Measurements from ENCODE around the gene CACNG4.

CACNG4 gene

DNA sequence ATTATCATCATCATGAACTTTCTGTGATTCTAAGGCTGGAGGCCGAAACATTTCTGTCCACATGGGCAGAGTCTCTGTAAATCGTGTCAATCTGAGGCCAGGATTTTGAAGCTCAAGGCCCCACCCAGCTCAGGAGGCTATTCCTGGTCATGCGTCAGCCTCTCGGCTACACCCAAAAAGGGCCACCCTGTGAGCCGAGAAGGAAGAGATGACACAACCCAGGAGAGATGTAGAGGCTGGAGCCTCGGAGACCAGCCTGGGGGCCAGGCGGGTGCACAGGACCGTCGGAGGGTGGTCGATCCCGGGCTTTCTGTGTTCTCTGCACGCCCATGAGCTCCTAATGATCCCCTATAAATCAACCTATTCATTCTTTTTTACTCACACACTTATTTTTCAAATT, 78.8 kb downstream of the CACNG4 start:
- DNase-seq (ENCODE audit: low read depth in 3 of 3), result no peak

DNA sequence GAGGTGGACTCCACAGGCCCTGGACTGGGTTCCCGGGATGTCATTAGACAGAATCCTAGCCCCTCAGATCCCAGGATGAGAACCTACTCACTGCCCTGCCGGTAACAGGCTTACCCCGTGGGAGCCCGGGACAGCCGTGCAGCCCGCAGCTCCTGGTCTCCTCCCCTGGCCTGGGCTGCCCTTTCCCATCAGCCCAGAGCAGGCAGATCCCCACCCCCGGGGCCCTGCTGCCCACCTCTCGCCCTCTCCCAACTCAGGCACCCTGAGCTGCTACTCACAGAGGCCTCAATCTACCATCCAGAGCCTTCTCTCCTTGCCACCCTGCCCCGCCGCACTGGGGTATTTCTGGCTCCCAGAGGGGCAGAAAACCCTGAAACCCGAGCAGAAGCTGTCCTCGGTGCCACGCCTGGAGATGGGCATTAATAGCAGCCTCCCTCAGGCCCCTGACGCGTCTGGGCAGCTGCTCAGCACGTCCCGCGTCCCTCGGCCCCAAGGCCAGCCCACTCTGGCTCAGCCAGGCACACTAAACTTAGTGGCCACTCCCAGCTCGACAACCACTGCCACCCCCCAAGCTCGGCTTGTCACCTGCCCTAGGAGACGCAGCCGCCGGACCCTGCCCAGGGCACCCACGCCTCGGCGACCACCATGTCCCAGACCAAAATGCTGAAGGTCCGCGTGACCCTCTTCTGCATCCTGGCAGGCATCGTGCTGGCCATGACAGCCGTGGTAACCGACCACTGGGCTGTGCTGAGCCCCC, 79.7 kb downstream of the CACNG4 start, which contains the start of gene CACNG1:
Gene CACNG1 (plus strand): TSS at position 539 of the 757 bp plus-strand sequence. CDS start 107 bp downstream, at position 646.
- DNase-seq (ENCODE audit: low read depth in 3 of 3), result no peak

DNA sequence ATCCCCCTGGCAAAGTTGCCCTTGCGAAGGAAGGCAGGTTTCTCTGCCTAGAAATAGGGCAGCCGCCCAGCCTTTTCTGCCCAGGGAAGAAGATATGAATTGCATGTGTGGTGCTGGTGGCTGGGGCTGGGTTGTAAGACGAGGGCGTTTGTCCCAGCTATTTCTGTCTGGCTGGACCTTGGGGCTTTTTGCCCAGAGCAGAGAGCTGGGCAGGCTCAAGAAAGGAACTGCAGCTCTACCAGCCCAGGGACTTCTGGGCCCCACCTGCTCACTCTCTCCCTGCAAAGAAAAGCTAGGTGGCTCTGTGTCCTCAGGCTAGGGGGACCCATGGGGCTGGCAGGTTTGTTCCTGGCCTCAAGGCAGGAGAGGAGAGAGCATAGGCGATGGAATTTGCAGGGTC, 80.4 kb downstream of the CACNG4 start:
- no peak for DNase-seq (ENCODE audit: low read depth in 3 of 3)

DNA sequence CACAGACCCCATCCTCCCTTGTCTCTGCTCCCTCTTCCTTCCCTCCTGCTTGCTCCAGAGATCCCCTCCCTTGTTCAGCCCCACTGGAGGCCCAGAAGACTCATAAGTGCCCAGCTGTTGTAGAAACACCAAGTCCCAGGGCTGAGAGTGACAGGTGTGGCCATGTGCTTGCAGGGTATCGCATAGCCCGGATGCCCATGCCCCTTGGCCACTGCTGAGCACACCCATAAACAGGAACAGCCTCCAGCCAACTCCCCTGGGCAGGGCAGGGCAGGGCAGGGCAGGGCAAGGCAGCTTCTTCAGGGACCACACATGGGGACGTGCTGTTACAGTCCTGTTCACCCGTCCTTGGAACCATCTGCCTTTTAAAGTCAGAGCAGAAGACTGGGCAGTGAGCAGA, 81.9 kb downstream of the CACNG4 start:
- no peak for DNase-seq (ENCODE audit: low read depth in 3 of 3)

DNA sequence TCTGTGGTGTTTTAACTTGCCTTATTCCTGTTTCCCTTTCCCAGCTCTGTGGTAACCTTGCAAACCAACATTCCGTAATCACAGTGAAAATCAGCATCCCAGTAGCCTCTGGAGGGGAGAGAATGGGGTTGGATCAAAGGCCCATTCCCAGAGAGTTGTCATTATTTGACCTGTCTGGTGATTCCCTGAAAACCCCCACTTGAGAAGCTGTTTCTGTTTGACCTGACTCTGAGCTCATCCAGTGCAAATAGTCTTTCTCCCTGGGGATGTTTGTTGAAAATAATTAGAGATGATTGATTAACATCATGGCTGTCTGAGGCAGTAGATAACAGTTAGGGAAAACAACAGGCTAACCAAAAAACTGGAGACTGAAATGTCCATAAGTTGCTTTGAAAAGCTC, 82.9 kb downstream of the CACNG4 start:
- no peak for DNase-seq (ENCODE audit: low read depth in 3 of 3)

DNA sequence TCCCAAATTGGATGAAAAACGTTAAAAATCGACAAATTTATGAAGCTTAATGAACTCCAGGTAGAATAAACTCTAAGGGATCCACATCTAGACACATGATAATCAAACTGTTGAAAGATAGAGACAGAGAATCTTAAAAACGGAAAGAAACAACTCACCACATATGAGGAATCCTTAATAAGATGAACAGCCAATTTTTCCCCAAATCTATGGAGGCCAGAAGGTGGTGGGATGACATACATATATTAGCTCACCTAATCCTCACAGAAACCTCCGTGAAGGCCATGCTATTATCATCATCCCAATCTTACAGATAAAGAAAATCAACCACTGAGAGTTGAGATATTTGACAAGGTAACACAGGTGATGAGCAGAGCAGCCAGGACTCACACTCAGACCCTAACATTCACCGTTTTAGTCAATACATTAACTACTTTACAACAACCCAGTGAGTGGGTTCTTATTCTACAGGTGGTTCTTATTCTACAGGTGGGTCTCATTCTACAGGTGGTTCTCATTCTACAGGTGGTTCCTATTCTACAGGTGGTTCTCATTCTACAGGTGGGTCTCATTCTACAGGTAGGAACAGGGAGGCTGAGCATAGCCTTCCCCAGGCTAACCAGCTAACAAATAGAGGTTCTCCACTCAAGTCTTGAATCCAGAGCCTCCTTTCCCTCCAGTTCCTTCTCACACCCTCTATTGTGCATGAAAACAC, 84.7 kb downstream of the CACNG4 start:
- no peak for DNase-seq (ENCODE audit: low read depth in 3 of 3)

DNA sequence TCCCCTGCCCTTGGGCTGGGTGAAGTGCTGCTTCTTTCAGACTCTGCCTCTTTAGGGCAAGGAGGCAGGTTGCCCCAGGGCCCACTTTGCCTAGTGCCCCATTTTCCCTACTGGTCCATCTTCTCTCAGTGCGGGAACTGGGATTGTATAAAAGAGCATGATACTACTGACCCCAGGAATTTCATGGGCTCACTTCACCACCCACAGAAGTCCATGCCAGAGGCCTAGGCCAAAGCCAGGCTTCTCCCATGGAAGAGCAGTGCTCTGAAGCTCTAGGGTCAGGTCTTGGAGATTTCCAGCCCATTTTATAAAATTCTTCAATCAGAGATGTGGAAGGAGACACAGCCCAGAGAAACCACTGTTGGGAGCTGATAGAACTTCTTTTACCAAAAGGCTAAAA, 85.6 kb downstream of the CACNG4 start:
- no peak for DNase-seq (ENCODE audit: low read depth in 3 of 3)

DNA sequence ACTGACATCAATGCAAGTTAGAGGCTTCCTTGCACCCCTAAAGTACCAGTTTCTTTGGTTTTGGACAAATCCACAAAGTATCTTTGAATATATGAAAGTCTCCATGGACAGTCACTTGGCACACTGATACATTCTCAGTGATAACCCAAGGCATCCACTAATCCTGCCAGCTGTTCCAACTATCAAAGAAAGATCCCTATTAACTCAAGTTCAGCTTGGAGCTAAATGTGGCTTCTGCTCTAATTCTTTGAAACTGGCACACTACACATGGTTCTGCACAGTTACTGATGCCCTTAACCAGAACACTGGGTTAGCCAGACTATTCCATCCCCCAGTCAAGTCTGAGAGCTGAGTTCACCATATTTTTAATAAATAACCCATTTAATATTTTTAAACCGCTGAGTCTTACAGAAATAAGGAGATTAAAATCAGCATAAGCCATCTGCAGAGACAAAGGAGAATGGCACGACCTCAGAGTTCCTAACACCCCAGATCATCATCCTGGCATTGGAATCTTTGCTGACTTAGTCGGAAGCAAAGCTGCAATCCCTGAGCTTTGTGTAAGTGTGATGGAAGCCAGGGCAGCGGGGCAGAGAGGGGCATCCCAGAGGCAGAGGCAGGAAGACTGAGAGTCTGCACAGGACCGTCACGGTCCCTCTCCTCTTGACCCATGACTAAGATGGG, 86.1 kb downstream of the CACNG4 start:
- DNase-seq (ENCODE audit: low read depth in 3 of 3), result no peak

DNA sequence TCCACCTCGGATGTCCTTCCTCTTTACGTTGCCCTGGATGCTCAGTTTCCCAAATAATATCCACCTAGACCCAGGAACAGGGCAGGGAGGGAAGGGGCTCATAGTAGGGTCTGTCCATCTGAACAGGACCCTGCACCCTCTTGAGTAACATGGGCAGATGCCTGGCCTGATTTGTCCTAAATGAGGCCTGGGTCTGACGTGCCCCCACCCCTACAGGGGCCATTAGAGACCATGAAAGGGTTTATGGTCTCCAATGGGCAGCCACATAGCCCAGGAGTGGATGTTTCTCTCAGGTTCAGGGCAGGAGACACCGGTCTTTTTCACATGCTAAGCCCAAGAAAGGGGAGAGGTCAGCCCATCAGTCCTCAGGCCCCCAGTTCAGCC, 86.6 kb downstream of the CACNG4 start:
- no peak for DNase-seq (ENCODE audit: low read depth in 3 of 3)

DNA sequence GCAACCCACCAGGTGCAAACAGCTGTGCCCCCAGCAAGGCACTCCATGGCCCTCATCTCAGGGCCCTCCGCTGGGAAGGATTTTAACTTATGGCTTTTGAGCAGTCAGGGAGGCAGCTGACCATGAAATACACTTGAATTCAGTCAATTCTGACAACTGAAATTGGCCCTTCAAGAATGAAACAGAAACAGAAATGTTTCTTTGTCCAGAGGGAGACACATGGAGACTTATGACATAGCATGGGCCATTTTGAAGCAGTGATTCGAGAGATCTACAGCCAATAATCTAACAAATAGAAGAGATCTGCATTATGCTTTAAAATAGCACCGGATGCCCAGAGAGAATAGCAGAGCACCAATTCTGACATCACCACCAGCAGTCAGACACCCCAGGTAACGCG, 87.3 kb downstream of the CACNG4 start:
- DNase-seq (ENCODE audit: low read depth in 3 of 3), result no peak

DNA sequence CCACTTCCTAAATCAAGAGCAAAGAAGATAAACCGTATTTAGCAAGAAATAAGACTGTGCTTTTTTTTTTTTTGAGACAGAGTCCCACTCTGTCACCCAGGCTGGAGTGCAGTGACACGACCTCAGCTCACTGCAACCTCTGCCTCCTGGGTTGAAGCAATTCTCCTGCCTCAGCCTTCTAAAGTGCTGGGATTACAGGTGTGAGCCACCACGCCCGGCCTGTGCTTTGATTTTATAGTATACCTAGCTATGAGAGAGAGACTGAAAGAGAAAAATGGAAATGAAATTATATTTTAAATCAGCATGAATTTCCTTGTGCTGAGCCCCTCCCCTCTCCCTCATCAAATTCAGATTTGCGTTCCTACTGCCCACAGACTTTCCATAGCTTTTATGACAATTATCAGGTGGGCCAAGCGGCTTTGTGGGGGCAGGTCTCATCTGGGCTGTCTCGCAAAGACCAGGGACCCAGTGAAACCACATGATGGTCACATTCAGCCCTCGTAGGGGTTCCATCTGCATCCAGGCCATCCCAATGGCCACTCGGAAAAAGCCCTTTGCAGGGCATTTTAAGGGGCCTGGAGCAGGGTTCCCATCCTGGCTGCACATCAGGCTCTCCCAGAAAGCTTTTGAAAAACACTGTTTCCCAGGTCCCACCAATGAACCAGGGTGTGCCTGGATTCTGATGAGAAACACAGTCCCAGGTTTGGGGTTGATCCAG, 88.4 kb downstream of the CACNG4 start:
- DNase-seq (ENCODE audit: low read depth in 3 of 3), result no peak

DNA sequence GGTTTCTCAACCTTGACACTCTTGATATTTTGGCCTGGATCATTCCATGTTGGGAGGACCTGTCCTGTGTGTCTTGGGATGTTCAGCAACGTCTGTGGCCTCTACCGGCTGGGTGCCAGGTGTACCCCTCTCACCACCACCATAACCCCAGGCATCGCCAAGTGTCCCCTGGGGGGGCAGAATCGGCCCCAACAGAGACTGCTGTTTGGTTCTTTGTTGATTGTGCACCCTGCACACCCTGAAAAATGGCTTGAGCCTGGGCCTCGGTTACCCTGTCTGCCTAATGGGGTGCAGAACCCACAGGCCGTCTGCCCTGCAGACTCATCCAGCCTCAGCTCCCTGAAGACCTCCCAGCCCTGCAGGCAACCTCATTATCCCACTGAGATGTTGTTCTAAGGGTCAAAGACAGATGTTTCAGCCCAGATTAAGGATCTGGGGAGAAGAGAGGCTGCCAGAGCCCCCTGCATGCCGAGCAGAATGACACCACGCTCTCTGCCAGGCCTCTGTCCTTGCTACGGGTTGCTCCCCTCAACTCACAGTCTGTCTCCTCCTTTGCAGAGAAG, 89.0 kb downstream of the CACNG4 start:
- no peak for DNase-seq (ENCODE audit: low read depth in 3 of 3)

DNA sequence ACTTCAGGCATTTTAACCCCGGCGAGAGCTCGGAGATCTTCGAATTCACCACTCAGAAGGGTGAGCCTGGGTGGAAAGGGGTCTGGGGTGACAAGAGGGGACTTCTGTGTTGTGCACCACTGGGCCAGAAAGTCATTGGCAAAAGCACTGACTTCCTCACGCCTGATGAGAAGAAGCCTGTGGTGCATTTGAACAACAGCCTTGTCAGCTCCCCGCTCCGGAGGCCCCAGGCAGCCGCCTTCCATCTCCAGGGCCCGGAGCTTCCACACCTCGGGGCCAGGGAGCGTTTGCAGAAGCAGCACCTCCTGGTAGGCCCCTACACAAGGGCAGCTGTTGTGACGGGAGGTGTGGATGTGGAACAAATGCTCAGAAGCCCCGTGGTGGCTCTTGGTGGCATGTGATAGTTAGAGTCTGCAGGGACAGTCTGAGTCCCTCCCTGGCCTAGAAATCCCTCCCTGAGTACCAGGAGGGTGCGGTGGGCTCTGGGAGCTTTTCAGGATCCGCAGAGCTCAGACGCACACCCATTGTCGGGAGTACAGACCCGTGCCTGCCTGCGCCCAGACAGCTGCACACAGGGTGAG, 89.6 kb downstream of the CACNG4 start:
- no peak for DNase-seq (ENCODE audit: low read depth in 3 of 3)

DNA sequence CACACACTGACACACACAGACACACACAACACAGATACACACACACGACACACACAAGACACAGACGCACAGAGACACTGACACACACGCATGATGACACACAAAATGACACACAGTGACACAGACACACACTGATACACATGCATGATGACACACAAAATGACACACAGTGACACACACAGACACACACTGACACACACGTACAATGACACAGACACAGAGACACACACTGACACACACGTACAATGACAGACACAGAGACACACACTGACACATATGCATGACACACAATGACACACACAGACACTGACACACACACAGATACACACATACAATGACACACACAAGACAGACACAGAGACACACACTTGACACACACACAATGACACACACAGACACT, 90.1 kb downstream of the CACNG4 start:
- DNase-seq (ENCODE audit: low read depth in 3 of 3), result no peak

DNA sequence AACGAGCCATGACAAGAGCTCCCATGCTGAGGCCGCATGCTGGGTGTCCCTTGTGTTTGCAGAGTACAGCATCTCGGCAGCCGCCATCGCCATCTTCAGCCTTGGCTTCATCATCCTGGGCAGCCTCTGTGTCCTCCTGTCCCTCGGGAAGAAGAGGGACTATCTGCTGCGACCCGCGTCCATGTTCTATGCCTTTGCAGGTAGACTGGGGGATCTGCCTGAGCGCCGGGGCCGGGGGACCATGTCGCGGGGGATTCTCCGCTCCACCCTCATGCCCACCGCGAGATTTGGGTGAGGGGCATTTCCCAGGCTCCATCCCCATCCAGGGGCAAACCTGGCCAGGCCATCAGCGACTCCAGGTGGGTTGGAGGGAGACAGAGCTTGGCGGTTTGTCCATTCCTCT, 90.5 kb downstream of the CACNG4 start:
- no peak for DNase-seq (ENCODE audit: low read depth in 3 of 3)

DNA sequence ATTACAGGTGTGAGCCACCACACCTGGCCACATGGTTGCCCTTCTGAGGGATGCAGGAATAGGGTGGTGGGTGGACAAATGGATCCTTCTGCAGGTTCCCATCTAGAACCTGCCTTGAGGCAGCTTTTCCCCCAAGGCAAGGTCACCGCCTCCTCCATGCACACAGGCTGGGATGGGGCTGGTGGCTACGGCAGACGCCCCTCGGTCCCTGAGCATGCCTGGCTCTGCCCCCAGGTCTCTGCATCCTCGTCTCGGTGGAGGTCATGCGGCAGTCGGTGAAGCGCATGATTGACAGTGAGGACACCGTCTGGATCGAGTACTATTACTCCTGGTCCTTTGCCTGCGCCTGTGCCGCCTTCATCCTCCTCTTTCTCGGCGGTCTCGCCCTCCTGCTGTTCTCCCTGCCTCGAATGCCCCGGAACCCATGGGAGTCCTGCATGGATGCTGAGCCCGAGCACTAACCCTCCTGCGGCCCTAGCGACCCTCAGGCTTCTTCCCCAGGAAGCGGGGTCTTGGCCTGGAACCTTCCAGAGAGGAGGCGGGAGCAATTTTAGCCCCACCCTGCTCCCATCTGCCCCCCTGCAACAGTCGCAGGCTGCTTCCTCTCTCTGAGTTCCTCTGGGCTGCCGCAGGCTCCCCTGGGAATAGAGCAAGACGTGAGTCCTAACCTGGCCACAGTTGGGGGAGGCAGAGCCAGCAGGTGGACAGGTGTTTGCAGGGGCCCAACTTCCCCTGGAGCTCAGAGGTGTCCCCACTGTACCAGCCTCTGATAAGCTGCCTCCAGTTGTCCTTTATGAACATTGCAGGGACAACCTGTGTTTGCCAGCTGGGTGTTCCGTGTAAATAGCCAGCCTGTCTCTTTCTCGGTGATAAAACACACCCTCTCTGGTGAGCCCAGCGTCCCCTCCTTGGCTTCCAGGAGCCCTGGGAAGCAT, 91.6 kb downstream of the CACNG4 start:
- DNase-seq (ENCODE audit: low read depth in 3 of 3), result no peak

DNA sequence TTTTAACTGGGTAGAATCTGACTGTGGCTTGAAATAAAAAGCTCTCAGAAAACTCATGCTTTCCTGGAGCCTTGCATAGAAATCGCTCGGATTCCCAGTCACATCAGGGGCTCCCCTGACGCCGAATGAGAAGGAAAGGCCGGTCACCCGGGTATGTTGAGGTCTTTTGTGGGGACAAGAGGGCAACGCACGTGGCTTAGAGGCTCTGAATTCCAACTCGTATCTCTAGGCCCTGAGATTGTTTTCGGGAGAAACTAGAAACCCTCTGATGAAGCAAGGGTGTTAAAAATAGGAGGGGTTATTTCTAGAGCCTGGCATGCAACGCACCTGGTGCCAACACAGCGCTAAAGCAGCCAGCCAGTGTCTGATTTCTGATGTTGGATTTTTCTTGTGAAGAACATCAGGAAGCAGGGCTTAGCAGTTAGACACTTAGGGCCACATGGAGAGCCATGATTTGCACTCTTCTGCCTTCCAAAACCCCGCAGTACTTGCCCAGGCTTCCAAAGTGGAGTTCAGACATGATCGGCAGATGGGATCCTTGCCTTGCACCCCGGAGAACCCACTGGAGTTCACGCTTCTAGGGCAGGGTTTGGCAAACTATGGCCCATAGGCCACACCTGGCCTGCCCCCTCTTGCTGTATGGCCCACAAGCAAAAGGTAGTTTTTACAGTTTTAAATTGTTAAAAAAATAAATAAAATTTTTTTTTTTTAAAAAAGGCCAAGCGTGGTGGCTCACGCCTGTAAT, 92.4 kb downstream of the CACNG4 start:
- DNase-seq (ENCODE audit: low read depth in 3 of 3), result no peak

DNA sequence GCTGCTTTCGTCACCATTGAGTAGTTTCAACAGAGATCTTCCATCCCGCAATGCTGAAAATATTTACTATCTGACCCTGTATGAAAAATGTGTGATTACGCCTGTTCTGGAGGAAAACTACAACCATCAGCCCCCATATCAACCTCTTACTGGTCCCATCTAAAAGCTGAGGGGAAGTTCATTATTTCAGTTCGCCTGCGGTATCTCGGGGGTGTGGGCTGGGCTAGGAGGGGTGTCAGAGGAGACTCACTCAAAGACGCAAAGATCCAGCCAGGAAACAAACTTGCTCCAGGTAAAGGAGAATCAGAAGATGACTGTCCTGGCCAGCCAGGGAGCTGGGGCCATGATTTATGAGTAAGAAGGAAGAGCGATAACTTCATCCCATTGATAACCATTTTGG, 93.5 kb downstream of the CACNG4 start:
- DNase-seq (ENCODE audit: low read depth in 3 of 3), result no peak

DNA sequence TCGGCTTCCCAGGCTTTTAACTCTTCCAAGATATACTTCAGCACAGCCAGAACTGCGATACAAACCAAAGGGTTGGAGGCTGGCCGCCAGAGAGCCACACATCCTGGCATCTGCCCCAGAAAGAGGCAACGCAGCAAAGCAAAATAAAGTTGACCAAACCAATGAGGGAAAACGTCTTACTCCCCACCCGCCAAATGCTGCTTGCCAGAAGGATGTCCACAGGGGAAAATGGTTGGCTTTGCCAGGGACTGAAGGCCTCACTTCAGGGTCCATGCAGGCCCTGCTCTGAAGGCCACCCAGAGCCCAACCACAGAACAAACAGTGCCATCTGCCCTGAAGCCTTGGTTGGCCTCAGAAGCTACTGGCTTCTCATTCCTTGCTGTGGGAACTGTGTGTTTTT, 94.9 kb downstream of the CACNG4 start:
- DNase-seq (ENCODE audit: low read depth in 3 of 3), result no peak

DNA sequence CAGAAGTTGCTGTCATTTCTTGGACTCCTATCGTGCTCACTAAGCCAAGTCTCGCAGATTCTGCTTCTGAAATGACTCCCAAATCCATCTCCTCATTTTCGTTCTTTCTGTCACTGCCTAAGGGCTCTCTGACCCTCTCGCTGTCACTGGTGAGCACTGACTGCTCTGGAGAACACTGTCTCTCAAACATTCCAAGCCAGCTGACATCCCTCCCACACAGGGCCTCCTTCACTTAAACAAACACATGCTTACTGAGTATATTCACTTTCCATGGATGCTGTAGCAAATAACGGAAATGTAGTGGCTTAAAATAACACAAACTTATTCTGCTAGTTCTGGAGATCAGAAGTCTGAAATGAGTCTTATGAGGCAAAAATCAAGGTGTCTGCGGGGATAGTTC, 98.6 kb downstream of the CACNG4 start:
- DNase-seq (ENCODE audit: low read depth in 3 of 3), result no peak
